Measurements from ENCODE around the gene PODXL. TPM values are rescaled to one million over a fixed set of nuclear protein-coding genes. Genes with fewer than 3 reads are reported as not detected.
A peak's percentile ranks its signal among the peaks of the same experiment; 100 is the strongest.

The PODXL gene
- total and polyA plus RNA-seq, 2 donors (not counting 1 experiment from before 2014, with no cell fraction given) = 0.17 to 0.27 TPM

DNA sequence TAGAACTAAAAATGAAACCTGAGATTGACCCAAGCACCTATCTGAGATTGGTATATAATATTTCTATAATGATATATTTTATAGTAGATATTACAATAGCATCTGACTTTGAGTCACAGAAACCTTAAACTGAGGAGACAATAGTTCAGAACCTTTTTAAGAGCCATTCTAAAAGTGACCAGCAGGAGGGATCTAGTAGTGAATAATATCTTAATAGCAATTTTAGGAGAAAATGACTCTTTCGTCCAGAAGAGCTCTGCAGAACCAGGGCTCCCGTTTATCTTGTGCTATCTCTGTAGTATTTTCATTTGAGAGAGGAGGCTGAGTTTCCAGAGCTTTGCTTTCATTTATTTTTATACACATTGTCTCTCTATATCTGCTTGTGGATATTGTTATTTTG, 68.1 kb downstream of the PODXL start:
- Histone ChIP-seq H3K4me2 (ENCODE audit: extremely low read depth, insufficient read depth, low read length) (no peak overlapping the region), H3K36me3 (ENCODE audit: control insufficient read depth, insufficient read depth, low read length) (no peaks in the 10 kb centered on the region), H3K9me3 (ENCODE audit: control insufficient read depth, insufficient read depth, low read depth, low read length) (no peaks in the 10 kb centered on the region), H3K4me3 (replicated peaks in 1 of 4; ENCODE audit: control extremely low read depth in 1 of 4, insufficient read depth in 1 of 4, low read depth in 3 of 4, low read length in 4 of 4) (no peak overlapping the region), H3K9ac (ENCODE audit: insufficient read depth, low read length) (no peak overlapping the region), H3K27ac (ENCODE audit: insufficient read depth, low read length) (no peak overlapping the region), H3K27me3 (ENCODE audit: control insufficient read depth, insufficient read depth, low read length) (no peaks in the 10 kb centered on the region), H2AFZ (ENCODE audit: low read length) (no peak overlapping the region), H4K20me1 (ENCODE audit: control insufficient read depth, extremely low read depth, insufficient read depth, low read length) (no peaks in the 10 kb centered on the region), H3K79me2 (ENCODE audit: control insufficient read depth, insufficient read depth, low read length) (no peaks in the 10 kb centered on the region), H3K4me1 (ENCODE audit: control insufficient read depth, extremely low read depth, insufficient read depth, low read length) (no peaks in the 10 kb centered on the region)
- no peak for TF ChIP-seq EZH2 (IDR thresholded peaks at IDR 0.05; ENCODE audit: low read length, missing control alignments)
- TF ChIP-seq, protein P1, sequence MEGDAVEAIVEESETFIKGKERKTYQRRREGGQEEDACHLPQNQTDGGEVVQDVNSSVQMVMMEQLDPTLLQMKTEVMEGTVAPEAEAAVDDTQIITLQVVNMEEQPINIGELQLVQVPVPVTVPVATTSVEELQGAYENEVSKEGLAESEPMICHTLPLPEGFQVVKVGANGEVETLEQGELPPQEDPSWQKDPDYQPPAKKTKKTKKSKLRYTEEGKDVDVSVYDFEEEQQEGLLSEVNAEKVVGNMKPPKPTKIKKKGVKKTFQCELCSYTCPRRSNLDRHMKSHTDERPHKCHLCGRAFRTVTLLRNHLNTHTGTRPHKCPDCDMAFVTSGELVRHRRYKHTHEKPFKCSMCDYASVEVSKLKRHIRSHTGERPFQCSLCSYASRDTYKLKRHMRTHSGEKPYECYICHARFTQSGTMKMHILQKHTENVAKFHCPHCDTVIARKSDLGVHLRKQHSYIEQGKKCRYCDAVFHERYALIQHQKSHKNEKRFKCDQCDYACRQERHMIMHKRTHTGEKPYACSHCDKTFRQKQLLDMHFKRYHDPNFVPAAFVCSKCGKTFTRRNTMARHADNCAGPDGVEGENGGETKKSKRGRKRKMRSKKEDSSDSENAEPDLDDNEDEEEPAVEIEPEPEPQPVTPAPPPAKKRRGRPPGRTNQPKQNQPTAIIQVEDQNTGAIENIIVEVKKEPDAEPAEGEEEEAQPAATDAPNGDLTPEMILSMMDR (conservative IDR thresholded peaks at IDR 0.05 in 1 of 2, IDR thresholded peaks at IDR 0.05 in 1 of 2; ENCODE audit: low read depth in 1 of 2, low read length in 2 of 2) = peak; percentile 13 to 16
- no peak for DNase-seq (ENCODE audit: low read depth in 2 of 2)

DNA sequence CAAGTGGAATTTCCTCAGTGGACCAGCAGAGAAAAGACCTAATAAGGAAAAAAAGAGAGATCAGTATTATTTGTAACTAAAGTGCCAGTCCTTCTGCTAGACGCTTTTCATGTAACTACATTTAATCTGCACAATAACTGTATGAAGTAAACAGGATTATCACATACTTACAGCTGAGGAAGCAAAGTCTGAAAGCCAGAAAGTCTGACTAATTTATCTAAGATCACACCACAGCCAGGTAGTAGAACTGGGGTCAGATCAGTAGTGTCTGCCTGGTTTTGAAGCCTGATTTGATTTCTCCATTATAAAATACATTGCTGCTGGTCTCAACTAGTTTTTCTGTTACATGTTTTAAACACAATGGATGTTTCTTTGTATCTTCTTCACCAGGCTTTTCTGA, 69.2 kb downstream of the PODXL start:
- no peak overlapping the region for H3K27ac ChIP-seq (ENCODE audit: insufficient read depth, low read length)
- H3K4me3 ChIP-seq (replicated peaks in 1 of 4; ENCODE audit: control extremely low read depth in 1 of 4, insufficient read depth in 1 of 4, low read depth in 3 of 4, low read length in 4 of 4) = no peak overlapping the region
- H3K9ac ChIP-seq (ENCODE audit: insufficient read depth, low read length) = no peak overlapping the region
- no peak for TF ChIP-seq EZH2 (IDR thresholded peaks at IDR 0.05; ENCODE audit: low read length, missing control alignments)
- TF ChIP-seq, protein P1 (conservative IDR thresholded peaks at IDR 0.05 in 1 of 2, IDR thresholded peaks at IDR 0.05 in 1 of 2; ENCODE audit: low read depth in 1 of 2, low read length in 2 of 2) = no peak
- no peaks in the 10 kb centered on the region for H3K79me2 ChIP-seq (ENCODE audit: control insufficient read depth, insufficient read depth, low read length)
- no peaks in the 10 kb centered on the region for H4K20me1 ChIP-seq (ENCODE audit: control insufficient read depth, extremely low read depth, insufficient read depth, low read length)
- H3K4me1 ChIP-seq (ENCODE audit: control insufficient read depth, extremely low read depth, insufficient read depth, low read length) = no peaks in the 10 kb centered on the region
- no peak overlapping the region for H2AFZ ChIP-seq (ENCODE audit: low read length)
- DNase-seq (ENCODE audit: low read depth in 2 of 2) = no peak
- no peaks in the 10 kb centered on the region for H3K36me3 ChIP-seq (ENCODE audit: control insufficient read depth, insufficient read depth, low read length)
- no peak overlapping the region for H3K4me2 ChIP-seq (ENCODE audit: extremely low read depth, insufficient read depth, low read length)
- H3K27me3 ChIP-seq (ENCODE audit: control insufficient read depth, insufficient read depth, low read length) = no peaks in the 10 kb centered on the region
- H3K9me3 ChIP-seq (ENCODE audit: control insufficient read depth, insufficient read depth, low read depth, low read length) = no peaks in the 10 kb centered on the region

DNA sequence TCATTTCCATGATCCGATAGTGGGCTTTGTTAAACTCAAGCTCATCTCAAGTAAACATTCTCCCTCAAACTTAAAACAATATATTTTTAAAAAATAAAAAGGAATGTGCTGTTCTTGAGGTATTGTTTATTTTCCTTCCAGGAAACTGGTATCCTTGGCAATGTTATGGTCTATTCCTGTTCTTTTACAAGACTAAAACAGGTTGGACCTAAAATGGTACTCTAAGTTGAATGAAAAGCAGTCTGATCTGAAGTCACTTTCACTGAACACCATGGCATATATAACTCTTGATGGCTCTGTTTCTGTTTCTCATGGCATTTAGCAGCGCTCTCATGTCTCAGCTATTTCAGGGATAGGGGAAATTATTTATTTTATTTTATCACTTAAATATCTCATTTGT, 70.1 kb downstream of the PODXL start:
- no peak for DNase-seq (ENCODE audit: low read depth in 2 of 2)
- no peak overlapping the region for H3K4me2 ChIP-seq (ENCODE audit: extremely low read depth, insufficient read depth, low read length)
- no peaks in the 10 kb centered on the region for H4K20me1 ChIP-seq (ENCODE audit: control insufficient read depth, extremely low read depth, insufficient read depth, low read length)
- TF ChIP-seq, protein P1 (conservative IDR thresholded peaks at IDR 0.05 in 1 of 2, IDR thresholded peaks at IDR 0.05 in 1 of 2; ENCODE audit: low read depth in 1 of 2, low read length in 2 of 2) = no peak
- TF ChIP-seq EZH2 (IDR thresholded peaks at IDR 0.05; ENCODE audit: low read length, missing control alignments) = no peak
- H3K27ac ChIP-seq (ENCODE audit: insufficient read depth, low read length) = no peak overlapping the region
- no peaks in the 10 kb centered on the region for H3K79me2 ChIP-seq (ENCODE audit: control insufficient read depth, insufficient read depth, low read length)
- no peak overlapping the region for H3K4me3 ChIP-seq (replicated peaks in 1 of 4; ENCODE audit: control extremely low read depth in 1 of 4, insufficient read depth in 1 of 4, low read depth in 3 of 4, low read length in 4 of 4)
- no peak overlapping the region for H2AFZ ChIP-seq (ENCODE audit: low read length)
- no peak overlapping the region for H3K9ac ChIP-seq (ENCODE audit: insufficient read depth, low read length)
- H3K9me3 ChIP-seq (ENCODE audit: control insufficient read depth, insufficient read depth, low read depth, low read length) = no peaks in the 10 kb centered on the region
- H3K27me3 ChIP-seq (ENCODE audit: control insufficient read depth, insufficient read depth, low read length) = no peaks in the 10 kb centered on the region
- no peaks in the 10 kb centered on the region for H3K4me1 ChIP-seq (ENCODE audit: control insufficient read depth, extremely low read depth, insufficient read depth, low read length)
- no peaks in the 10 kb centered on the region for H3K36me3 ChIP-seq (ENCODE audit: control insufficient read depth, insufficient read depth, low read length)

All from fibroblast of lung (primary cell).